Stimulated activated CD8-positive, alpha-beta memory T cell treated with anti-CD3 and anti-CD28 coated beads, Interleukin-12 subunit alpha, Interleukin-12 subunit beta, amount 100 ng/mL, for 24 hours (primary cell): ENCODE measurements around the gene PCDH8.

Experiments
- DNase-seq: peaks from one replicate; pipeline ENCODE4 v3.0.0-alpha.2; 2020; ENCODE audit errors: extremely low read depth

The PCDH8 gene

GRCh38 chr13:52848455-52849195 lies at the start of gene PCDH8:
Gene PCDH8, minus strand, starts transcription at chr13:52848640. Its CDS starts 204 bp downstream, at chr13:52848436.
- DNase-seq = no peak

GRCh38 chr13:52896827-52897659 lies 48.6 kb upstream of the PCDH8 start:
- DNase-seq = no peak

- DNase-seq = no peak
Observed at GRCh38 chr13:52894413-52894812, 46.0 kb upstream of the PCDH8 start.

- DNase-seq = no peak
Observed at GRCh38 chr13:52892925-52893324, 44.5 kb upstream of the PCDH8 start.

- DNase-seq = no peak
Observed at GRCh38 chr13:52891706-52892105, 43.3 kb upstream of the PCDH8 start.

GRCh38 chr13:52887165-52887564 lies 38.7 kb upstream of the PCDH8 start:
- no peak for DNase-seq

GRCh38 chr13:52885141-52885540 lies 36.7 kb upstream of the PCDH8 start:
- no peak for DNase-seq

- DNase-seq = no peak
Observed at GRCh38 chr13:52884429-52885010, 36.1 kb upstream of the PCDH8 start.

GRCh38 chr13:52882785-52883184 lies 34.3 kb upstream of the PCDH8 start:
- DNase-seq = no peak

- DNase-seq = no peak
Observed at GRCh38 chr13:52879950-52880741, 31.7 kb upstream of the PCDH8 start.

GRCh38 chr13:52878831-52879230 lies 30.4 kb upstream of the PCDH8 start:
- DNase-seq = no peak

- no peak for DNase-seq
Observed at GRCh38 chr13:52870143-52870542, 21.7 kb upstream of the PCDH8 start.

GRCh38 chr13:52869621-52870020 lies 21.2 kb upstream of the PCDH8 start:
- no peak for DNase-seq

- DNase-seq = no peak
Observed at GRCh38 chr13:52869050-52869449, 20.6 kb upstream of the PCDH8 start.

GRCh38 chr13:52868190-52868589 lies 19.8 kb upstream of the PCDH8 start:
- no peak for DNase-seq

- no peak for DNase-seq
Observed at GRCh38 chr13:52864941-52865340, 16.5 kb upstream of the PCDH8 start.

GRCh38 chr13:52862358-52863206 lies 14.1 kb upstream of the PCDH8 start:
- no peak for DNase-seq

- no peak for DNase-seq
Observed at GRCh38 chr13:52852444-52852843, 4.0 kb upstream of the PCDH8 start.

- no peak for DNase-seq
Observed at GRCh38 chr13:52851137-52851962, 2.9 kb upstream of the PCDH8 start.
